GM12865 (cell line): ENCODE measurements around the gene RIT1.
"Not testable (repeated sequence)": the region's sequence is repeated elsewhere in the genome, so short reads cannot be mapped to it uniquely, and the experiment has no call there.

Experiments
- DNase-seq: peaks from one replicate; pipeline ENCODE4 v3.0.0; 2010; ENCODE audit warnings: low read depth
- H3K4me3 ChIP-seq: 2 replicates; pipeline ENCODE4 v1.5.1; 2011; ENCODE audit warnings: mild to moderate bottlenecking, low read depth, low read length, control low read depth
- TF ChIP-seq, protein P1 (sequence below): IDR thresholded peaks from 2 replicates; pipeline ENCODE4 v1.5.1; 2011; ENCODE audit warnings: low read length, control low read depth, low read depth, inconsistent platforms; ENCODE audit not compliant: insufficient read depth; ENCODE audit errors: missing control alignments

Gene RIT1

DNA sequence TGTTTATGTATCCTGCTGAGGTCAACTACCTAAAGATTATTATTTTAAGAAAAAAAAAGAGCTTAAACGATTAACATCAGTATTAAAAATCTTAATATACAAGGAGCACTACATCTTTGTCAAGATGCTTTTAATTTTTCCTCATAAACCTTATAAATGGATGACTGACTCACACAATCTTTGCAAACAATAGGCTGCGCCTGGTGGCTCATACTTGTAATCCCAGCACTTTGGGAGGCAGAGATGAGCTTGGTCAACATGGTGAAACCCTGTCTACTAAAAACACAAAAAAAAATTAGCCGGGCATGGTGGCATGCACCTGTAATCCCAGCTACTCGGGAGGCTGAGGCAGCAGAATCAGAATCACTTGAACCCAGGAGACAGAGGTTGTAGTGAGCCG is 21.3 kb upstream of the RIT1 start:
- DNase-seq: no peak
- peak overlapping the region; percentile 71 for H3K4me3 ChIP-seq
- TF ChIP-seq, protein P1, sequence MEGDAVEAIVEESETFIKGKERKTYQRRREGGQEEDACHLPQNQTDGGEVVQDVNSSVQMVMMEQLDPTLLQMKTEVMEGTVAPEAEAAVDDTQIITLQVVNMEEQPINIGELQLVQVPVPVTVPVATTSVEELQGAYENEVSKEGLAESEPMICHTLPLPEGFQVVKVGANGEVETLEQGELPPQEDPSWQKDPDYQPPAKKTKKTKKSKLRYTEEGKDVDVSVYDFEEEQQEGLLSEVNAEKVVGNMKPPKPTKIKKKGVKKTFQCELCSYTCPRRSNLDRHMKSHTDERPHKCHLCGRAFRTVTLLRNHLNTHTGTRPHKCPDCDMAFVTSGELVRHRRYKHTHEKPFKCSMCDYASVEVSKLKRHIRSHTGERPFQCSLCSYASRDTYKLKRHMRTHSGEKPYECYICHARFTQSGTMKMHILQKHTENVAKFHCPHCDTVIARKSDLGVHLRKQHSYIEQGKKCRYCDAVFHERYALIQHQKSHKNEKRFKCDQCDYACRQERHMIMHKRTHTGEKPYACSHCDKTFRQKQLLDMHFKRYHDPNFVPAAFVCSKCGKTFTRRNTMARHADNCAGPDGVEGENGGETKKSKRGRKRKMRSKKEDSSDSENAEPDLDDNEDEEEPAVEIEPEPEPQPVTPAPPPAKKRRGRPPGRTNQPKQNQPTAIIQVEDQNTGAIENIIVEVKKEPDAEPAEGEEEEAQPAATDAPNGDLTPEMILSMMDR: no peak

DNA sequence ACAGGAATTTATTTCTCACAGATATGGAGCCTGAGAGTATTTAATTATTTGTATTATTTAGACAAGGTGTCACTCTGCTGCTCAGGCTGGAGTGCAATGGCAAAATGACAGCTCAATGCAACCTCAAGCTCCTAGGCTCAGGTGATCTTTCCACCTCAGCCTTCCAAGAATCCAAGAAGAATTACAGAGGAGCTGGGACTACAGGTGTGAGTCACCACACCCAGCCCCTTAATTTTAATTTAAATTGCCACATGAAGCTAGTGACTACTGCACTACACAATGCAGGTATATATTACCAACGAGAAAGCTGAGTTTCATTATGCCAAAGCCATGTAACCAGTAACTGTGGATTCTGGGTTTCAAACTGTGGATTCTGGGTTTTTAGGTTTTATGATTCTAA is 20.9 kb upstream of the RIT1 start:
- DNase-seq: no peak
- TF ChIP-seq, protein P1: no peak
- peak overlapping the region; percentile 71 for H3K4me3 ChIP-seq

DNA sequence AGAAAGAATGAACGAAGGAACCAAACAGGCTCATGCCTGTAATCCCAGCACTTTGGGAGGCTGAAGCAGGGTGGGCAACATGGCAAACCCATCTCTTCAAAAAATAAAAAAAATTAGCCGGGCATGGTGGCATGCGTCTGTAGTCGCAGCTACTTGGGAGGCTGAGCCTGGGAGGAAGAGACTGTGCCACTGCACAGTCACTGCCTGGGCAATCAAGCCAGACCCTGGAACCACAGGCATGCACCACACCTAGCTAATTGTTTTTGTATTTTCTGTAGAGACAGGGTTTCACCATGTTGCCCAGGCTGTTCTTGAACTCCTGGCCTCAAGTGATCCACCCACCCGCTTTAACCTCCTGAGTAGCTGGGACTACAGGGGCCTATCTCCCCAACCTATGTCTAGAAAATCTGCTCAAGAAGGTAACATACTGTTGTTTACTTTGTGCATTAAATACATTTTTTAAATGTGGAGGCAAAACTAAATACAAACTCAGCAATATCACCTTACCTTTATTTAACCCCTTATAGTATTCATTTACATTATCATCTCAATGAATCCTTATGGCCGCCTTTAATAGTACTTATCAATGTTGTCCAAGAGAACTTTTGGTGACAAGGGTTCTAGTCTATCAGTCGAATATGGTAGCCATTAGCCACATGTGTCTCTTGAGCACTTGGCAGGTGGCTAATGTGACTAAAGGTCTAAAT is 20.3 kb upstream of the RIT1 start:
- H3K4me3 ChIP-seq: peak overlapping the region; percentile 71
- no peak for DNase-seq
- TF ChIP-seq, protein P1: no peak

DNA sequence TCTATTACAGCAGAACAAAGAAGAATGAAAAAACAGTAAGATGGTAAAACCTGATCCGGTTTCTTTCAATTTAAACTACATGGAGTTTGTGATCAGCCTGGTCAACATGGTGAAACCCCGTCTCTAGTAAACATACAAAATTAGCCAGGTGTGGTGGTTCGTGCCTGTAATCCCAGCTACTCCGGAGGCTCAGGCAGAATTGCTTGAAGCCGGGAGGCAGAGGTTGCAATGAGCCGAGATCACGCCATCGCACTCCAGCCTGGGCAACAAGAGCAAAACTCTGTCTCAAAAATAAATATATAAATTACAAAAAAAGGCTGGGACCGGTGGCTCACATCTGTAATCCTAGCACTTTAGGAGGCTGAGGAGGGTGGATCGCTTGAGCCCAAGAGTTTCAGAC is 19.6 kb upstream of the RIT1 start:
- DNase-seq: not testable (repeated sequence)
- peak overlapping the region; percentile 71 for H3K4me3 ChIP-seq

DNA sequence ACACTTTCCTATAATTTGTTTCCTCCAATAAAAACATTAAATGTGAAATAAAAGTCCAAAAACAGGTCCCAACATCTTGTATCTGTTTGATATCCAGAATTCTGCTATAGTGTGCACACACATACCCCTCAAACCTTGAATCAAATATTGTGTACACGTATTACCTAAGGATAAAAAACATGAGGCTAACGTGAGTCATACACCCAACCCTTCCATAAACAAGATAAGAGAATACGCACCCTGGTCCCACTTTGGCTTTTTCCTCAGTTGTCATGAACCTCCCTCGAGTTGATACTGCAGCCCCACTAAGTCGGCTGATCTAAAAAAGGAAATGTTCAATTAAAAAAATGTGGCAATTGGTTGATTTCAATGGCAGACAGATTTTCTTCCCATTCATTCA is 17.9 kb upstream of the RIT1 start:
- TF ChIP-seq, protein P1: no peak
- no peak for DNase-seq

DNA sequence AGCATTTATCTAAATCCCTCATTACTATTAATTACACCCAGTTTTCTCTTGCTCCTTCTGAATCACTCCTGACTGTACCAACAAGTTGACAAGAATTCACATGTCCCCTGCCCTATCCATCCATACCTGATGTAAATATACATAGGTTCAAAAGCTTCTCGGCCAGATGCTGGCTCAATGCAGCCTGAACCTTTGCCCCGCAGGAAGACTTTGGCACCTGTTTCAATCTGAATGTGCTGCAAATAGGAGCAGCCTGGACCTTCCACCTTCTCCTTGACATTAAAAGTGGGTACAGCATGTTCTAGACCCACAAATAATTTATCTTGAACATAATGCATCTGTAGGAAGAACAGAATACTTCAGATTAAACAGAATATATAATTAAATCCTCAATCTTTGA is 14.4 kb upstream of the RIT1 start:
- no peak overlapping the region for H3K4me3 ChIP-seq
- no peak for DNase-seq
- TF ChIP-seq, protein P1: no peak

More for the DNA sequence above, 17.9 kb upstream of the RIT1 start:
- H3K4me3 ChIP-seq: no peak overlapping the region

DNA sequence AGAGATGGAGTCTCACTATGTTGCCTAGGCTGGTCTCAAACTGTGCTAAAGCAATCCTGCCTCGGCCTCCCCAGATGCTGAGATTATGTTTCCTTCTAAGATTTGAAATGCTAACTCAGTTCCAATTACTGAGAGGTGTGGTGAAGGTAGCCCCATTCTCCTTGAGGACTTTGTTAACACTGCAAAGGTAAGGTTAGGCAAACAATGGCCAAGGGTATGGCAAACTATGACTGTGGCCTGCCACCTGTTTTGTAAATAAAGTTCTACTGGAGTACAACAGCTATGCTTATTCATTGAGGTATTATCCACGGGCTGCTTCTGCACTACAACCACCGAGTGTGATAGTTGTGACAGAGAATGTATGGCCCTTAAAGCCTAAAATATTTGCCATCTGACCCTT is 9.6 kb upstream of the RIT1 start:
- TF ChIP-seq, protein P1: no peak
- DNase-seq: no peak
- H3K4me3 ChIP-seq: no peak overlapping the region
